ENCODE data around the gene NCOA5. TPM values are rescaled to one million over a fixed set of nuclear protein-coding genes. Genes with fewer than 3 reads are reported as not detected.

Gene NCOA5
- total and polyA plus RNA-seq, 7 donors: 10.6 to 39.2 (median 22.4) TPM

GRCh38 chr20:46126440-46127056 lies 36.8 kb upstream of the NCOA5 start:
- H3K27ac ChIP-seq: no peak overlapping the region
- H3K36me3 ChIP-seq: peaks cover 0 to 24% (median 1%) of the 10 kb centered on the region in 4 donors
- H3K9me3 ChIP-seq: no peaks in the 10 kb centered on the region
- TF ChIP-seq EP300 (IDR thresholded peaks at IDR 0.05): no peak
- TF ChIP-seq CTCF (IDR thresholded peaks at IDR 0.05): no peak
- TF ChIP-seq POLR2A (IDR thresholded peaks at IDR 0.05): no peak
- WGBS, 2 donors: 71 to 89% methylated on average over 5 of the region's 5 CpGs
- H3K4me1 ChIP-seq: peaks cover 0 to 5% (median 0%) of the 10 kb centered on the region in 4 donors
- H3K27me3 ChIP-seq: peaks cover 0 to 31% (median 12%) of the 10 kb centered on the region in 3 donors
- no peak overlapping the region for H3K4me3 ChIP-seq
- intact Hi-C loops (cut with DNase I): no loop called here
- DNase-seq: peak; percentile 4

GRCh38 chr20:46123482-46124245 lies 33.9 kb upstream of the NCOA5 start:
- TF ChIP-seq CTCF (IDR thresholded peaks at IDR 0.05) (no peak), POLR2A (IDR thresholded peaks at IDR 0.05) (no peak), EP300 (IDR thresholded peaks at IDR 0.05) (no peak), POLR2AphosphoS5 (IDR thresholded peaks at IDR 0.05) (no peak)
- Histone ChIP-seq H3K4me3 (no peak overlapping the region), H3K27me3 (peaks cover 0 to 4% (median 3%) of the 10 kb centered on the region in 3 donors), H3K4me1 (peaks cover 0 to 29% (median 9%) of the 10 kb centered on the region in 4 donors), H3K36me3 (peaks cover 0 to 24% (median 1%) of the 10 kb centered on the region in 4 donors), H3K9me3 (no peaks in the 10 kb centered on the region), H3K27ac (no peak overlapping the region)
- 85 to 92% methylated on average over 11 of the region's 11 CpGs for WGBS, 2 donors
- no peak for DNase-seq
- intact Hi-C loops (cut with DNase I): no loop called here

GRCh38 chr20:46122516-46123481 lies 33.0 kb upstream of the NCOA5 start:
- no peak for DNase-seq
- Histone ChIP-seq H3K27me3 (no peaks in the 10 kb centered on the region), H3K4me3 (no peak overlapping the region), H3K27ac (no peak overlapping the region), H3K9me3 (no peaks in the 10 kb centered on the region), H3K36me3 (peaks cover 0 to 24% (median 1%) of the 10 kb centered on the region in 4 donors), H3K4me1 (peaks cover 0 to 37% (median 13%) of the 10 kb centered on the region in 4 donors)
- 87 to 92% methylated on average over 15 of the region's 15 CpGs for WGBS, 2 donors
- intact Hi-C loops (cut with DNase I): no loop called here
- TF ChIP-seq EP300 (IDR thresholded peaks at IDR 0.05): no peak
- TF ChIP-seq POLR2AphosphoS5 (IDR thresholded peaks at IDR 0.05): no peak
- TF ChIP-seq CTCF (IDR thresholded peaks at IDR 0.05): no peak
- TF ChIP-seq POLR2A (IDR thresholded peaks at IDR 0.05): no peak

- Histone ChIP-seq H3K4me3 (no peak overlapping the region), H3K9me3 (no peaks in the 10 kb centered on the region), H3K27me3 (no peaks in the 10 kb centered on the region), H3K36me3 (peaks cover 0 to 24% (median 1%) of the 10 kb centered on the region in 4 donors), H3K27ac (no peak overlapping the region), H3K4me1 (peaks cover 0 to 45% (median 19%) of the 10 kb centered on the region in 4 donors)
- no peak for DNase-seq
- 79 to 82% methylated on average over 11 of the region's 11 CpGs for WGBS, 2 donors
- no peak for TF ChIP-seq CTCF (IDR thresholded peaks at IDR 0.05)
- TF ChIP-seq POLR2AphosphoS5 (IDR thresholded peaks at IDR 0.05): peak in 1 of 4 donors; percentile 7
- intact Hi-C loops (cut with DNase I): no loop called here
These were observed 32.3 kb upstream of the NCOA5 start for GRCh38 chr20:46122071-46122470.
